ENCODE data around the gene HLA-F. TPM values are rescaled to one million over a fixed set of nuclear protein-coding genes. Genes with fewer than 3 reads are reported as not detected.
A peak's percentile ranks its signal among the peaks of the same experiment; 100 is the strongest.

Gene HLA-F
- polyA plus RNA-seq, 1 of the 3 experiments (the other 2 are of a cell fraction), result 0.31 TPM

- Histone ChIP-seq H3K79me2 (ENCODE audit: insufficient read depth) (no peaks in the 10 kb centered on the region), H3K4me3 (ENCODE audit: low read depth in 2 of 2, low read length in 1 of 2) (no peak overlapping the region), H3K4me1 (ENCODE audit: control insufficient read depth in 1 of 2, insufficient read depth in 2 of 2, low read depth in 1 of 2, low read length in 1 of 2) (peaks cover 0 to 11% of the 10 kb centered on the region in 2 experiments; a peak in 1 of 4 replicates), H3K4me2 (peak overlapping the region; percentile 78; the same call in 1 of the 2 replicates), H2AFZ (ENCODE audit: low read depth) (no peak overlapping the region), H3K9me2 (no peaks in the 10 kb centered on the region), H3K9ac (no peak overlapping the region), H4K20me1 (ENCODE audit: insufficient read depth) (no peaks in the 10 kb centered on the region), H3F3A (replicated peaks; ENCODE audit: insufficient read depth) (no peaks in the 10 kb centered on the region), H3K36me3 (replicated peaks in 1 of 2; ENCODE audit: control insufficient read depth in 1 of 2, insufficient read depth in 2 of 2, low read length in 1 of 2) (no peaks in the 10 kb centered on the region), H3K9me3 (no peaks in the 10 kb centered on the region), H3K27ac (ENCODE audit: low read depth in 2 of 2, low read length in 1 of 2) (no peak overlapping the region), H3K27me3 (ENCODE audit: insufficient read depth) (peaks cover 49% of the 10 kb centered on the region)
- POLR2A ChIA-PET, result no interaction called here
- WGBS (ENCODE audit: low lambda C conversion rate), result 62% methylated on average over 7 of the region's 8 CpGs
- TF ChIP-seq FOXJ3 (CRISPR knock-in tag; IDR thresholded peaks at IDR 0.05) (no peak), RFX5 (IDR thresholded peaks at IDR 0.05; ENCODE audit: low read length) (no peak), TCF12 (IDR thresholded peaks at IDR 0.05) (no peak), CTCF (IDR thresholded peaks at IDR 0.05) (no peak), IRF3 (IDR thresholded peaks at IDR 0.05; ENCODE audit: low read depth, low read length) (no peak), MEF2A (IDR thresholded peaks at IDR 0.05; ENCODE audit: borderline replicate concordance, low read depth) (no peak), MAX (IDR thresholded peaks at IDR 0.05; ENCODE audit: low read depth) (no peak), FOXM1 (IDR thresholded peaks at IDR 0.05; ENCODE audit: low read depth) (no peak), RCOR1 (IDR thresholded peaks at IDR 0.05; ENCODE audit: low read length) (no peak), SMC3 (IDR thresholded peaks at IDR 0.05; ENCODE audit: low read depth, low read length) (no peak), TAF1 (IDR thresholded peaks at IDR 0.05; ENCODE audit: borderline replicate concordance, low read depth, low read length) (no peak), ELF1 (IDR thresholded peaks at IDR 0.05) (no peak), TEAD4 (IDR thresholded peaks at IDR 0.05; ENCODE audit: borderline replicate concordance, insufficient read depth) (no peak)
- DNase-seq, result peak; percentile 25
- CTCF ChIA-PET, result interaction anchor here (3.5 kb wide), 1 partner anchor 87 kb away, joined by 13 read pairs; no protein-coding TSS in a partner anchor
These were observed 24.5 kb downstream of the HLA-F start for GRCh38 chr6:29747688-29748250.

All from SK-N-SH (cell line).